ENCODE results near the gene CBX5. TPM values are rescaled to one million over a fixed set of nuclear protein-coding genes. Genes with fewer than 3 reads are reported as not detected.

CBX5 gene
- total and polyA plus RNA-seq, 10 of the 15 experiments (the other 5 are each of a cell fraction or from before 2014, with no cell fraction given), result 46.7 to 138 (median 74.6) TPM

GRCh38 chr12:54279632-54280467 lies at the start of gene CBX5 (continued):
- TF ChIP-seq ATF2 (IDR thresholded peaks at IDR 0.05; ENCODE audit: low read length), result no peak
- peak; percentile 67 for TF ChIP-seq FOS (IDR thresholded peaks at IDR 0.05; ENCODE audit: borderline replicate concordance, extremely low read depth, insufficient read length)
- no peak for TF ChIP-seq WRNIP1 (IDR thresholded peaks at IDR 0.05; ENCODE audit: borderline replicate concordance, low read depth, low read length)
- no peak for TF ChIP-seq CBX3 (IDR thresholded peaks at IDR 0.05; ENCODE audit: borderline replicate concordance, low read depth)
- 0 out of 2 replicates have a peak, but pooled peaks have one; percentile 43 for TF ChIP-seq NKRF (conservative IDR thresholded peaks at IDR 0.05)
- TF ChIP-seq, protein P1, sequence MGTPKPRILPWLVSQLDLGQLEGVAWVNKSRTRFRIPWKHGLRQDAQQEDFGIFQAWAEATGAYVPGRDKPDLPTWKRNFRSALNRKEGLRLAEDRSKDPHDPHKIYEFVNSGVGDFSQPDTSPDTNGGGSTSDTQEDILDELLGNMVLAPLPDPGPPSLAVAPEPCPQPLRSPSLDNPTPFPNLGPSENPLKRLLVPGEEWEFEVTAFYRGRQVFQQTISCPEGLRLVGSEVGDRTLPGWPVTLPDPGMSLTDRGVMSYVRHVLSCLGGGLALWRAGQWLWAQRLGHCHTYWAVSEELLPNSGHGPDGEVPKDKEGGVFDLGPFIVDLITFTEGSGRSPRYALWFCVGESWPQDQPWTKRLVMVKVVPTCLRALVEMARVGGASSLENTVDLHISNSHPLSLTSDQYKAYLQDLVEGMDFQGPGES (IDR thresholded peaks at IDR 0.05), result peak; percentile 85
- TF ChIP-seq SPI1 (IDR thresholded peaks at IDR 0.05; ENCODE audit: borderline replicate concordance, insufficient read depth, low read depth, low read length), result no peak
- peak; percentile 86 for TF ChIP-seq RUNX3 (IDR thresholded peaks at IDR 0.05; ENCODE audit: low read length)
- TF ChIP-seq BACH1 (IDR thresholded peaks at IDR 0.05; ENCODE audit: borderline replicate concordance), result 0 out of 2 replicates have a peak, but pooled peaks have one; percentile 16
- no peak for TF ChIP-seq ZBTB11 (CRISPR knock-in tag; IDR thresholded peaks at IDR 0.05)
- peak; percentile 97 for TF ChIP-seq NFYB (IDR thresholded peaks at IDR 0.05; ENCODE audit: insufficient read depth, low read depth, low read length)
- TF ChIP-seq NR2C1 (IDR thresholded peaks at IDR 0.05), result 0 out of 2 replicates have a peak, but pooled peaks have one; percentile 15
- peak; percentile 51; the same call in 1 of the 2 replicates for TF ChIP-seq GATAD2B (conservative IDR thresholded peaks at IDR 0.05; ENCODE audit: low read depth)
- TF ChIP-seq, protein P2, sequence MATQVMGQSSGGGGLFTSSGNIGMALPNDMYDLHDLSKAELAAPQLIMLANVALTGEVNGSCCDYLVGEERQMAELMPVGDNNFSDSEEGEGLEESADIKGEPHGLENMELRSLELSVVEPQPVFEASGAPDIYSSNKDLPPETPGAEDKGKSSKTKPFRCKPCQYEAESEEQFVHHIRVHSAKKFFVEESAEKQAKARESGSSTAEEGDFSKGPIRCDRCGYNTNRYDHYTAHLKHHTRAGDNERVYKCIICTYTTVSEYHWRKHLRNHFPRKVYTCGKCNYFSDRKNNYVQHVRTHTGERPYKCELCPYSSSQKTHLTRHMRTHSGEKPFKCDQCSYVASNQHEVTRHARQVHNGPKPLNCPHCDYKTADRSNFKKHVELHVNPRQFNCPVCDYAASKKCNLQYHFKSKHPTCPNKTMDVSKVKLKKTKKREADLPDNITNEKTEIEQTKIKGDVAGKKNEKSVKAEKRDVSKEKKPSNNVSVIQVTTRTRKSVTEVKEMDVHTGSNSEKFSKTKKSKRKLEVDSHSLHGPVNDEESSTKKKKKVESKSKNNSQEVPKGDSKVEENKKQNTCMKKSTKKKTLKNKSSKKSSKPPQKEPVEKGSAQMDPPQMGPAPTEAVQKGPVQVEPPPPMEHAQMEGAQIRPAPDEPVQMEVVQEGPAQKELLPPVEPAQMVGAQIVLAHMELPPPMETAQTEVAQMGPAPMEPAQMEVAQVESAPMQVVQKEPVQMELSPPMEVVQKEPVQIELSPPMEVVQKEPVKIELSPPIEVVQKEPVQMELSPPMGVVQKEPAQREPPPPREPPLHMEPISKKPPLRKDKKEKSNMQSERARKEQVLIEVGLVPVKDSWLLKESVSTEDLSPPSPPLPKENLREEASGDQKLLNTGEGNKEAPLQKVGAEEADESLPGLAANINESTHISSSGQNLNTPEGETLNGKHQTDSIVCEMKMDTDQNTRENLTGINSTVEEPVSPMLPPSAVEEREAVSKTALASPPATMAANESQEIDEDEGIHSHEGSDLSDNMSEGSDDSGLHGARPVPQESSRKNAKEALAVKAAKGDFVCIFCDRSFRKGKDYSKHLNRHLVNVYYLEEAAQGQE (IDR thresholded peaks at IDR 0.05; ENCODE audit: low read depth, low read length), result no peak
- no peak for TF ChIP-seq IRF4 (IDR thresholded peaks at IDR 0.05; ENCODE audit: low read depth, low read length)
- peak; percentile 41 for TF ChIP-seq RELA (IDR thresholded peaks at IDR 0.05; ENCODE audit: borderline replicate concordance, partially characterized antibody)

Data from GM12878 (cell line).